Stimulated activated CD4-positive, alpha-beta T cell treated with anti-CD3 and anti-CD28 coated beads, Interleukin-4, amount 100 ng/mL, for 48 hours (primary cell): ENCODE measurements around the gene ITGB1BP1.

Source experiments
- DNase-seq, 2 donors: peaks; one replicate each; pipeline ENCODE4 v3.0.0-alpha.2; 2020; ENCODE audit warnings: low read depth in 2 of 2

Gene ITGB1BP1

DNA sequence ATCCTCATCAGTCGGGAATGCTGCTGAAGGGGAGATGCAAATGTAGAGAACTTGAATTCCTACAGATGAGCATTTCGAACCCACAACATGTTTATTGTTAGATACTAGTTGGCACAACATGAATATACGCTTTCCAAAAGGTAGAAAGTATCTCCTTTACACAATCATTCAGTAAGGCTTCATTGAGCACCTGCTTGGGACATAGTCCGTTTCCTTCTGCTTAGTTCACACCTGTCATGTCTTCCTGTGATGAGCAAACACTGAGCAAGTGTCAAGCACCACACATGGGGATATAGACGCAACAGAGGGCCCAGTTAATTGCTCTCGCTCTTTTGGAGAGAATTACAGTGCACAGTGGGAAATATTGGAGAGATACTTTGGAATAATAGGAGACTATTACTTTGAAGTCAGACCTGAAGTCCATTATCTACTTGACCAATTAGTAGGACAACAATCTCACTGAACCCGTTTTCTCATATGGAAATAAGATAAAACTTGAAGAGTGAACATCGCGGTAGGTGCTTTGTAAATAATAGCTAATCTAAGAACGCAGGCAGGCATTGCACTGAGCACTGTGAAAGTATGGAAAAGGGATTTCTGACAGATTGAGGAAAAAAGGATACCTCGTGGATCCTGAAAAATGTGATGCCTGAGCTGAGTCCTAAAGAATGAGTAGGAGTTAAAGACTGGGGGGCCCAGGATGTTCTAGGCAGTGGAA lies 1.3 kb upstream of the ITGB1BP1 start:
- DNase-seq = no peak

DNA sequence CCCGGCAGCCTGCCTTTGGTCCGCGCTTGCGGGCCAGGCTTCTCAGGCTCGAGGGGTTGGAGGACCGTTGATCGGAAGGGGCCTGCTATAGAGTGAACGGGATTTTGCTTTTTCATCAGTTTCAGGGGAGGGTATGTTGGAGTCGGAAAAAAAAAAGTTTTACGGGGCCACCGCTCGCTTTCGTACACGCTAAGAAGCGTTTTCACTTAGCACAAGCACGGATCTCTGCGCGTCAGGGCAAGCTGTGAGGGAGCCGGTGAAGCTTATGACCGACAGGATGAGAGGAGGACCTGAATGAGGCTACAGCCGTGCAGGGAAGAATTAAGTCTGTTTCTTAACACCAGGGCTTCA lies 569 bp upstream of the ITGB1BP1 start:
- DNase-seq = peak; percentile 11

DNA sequence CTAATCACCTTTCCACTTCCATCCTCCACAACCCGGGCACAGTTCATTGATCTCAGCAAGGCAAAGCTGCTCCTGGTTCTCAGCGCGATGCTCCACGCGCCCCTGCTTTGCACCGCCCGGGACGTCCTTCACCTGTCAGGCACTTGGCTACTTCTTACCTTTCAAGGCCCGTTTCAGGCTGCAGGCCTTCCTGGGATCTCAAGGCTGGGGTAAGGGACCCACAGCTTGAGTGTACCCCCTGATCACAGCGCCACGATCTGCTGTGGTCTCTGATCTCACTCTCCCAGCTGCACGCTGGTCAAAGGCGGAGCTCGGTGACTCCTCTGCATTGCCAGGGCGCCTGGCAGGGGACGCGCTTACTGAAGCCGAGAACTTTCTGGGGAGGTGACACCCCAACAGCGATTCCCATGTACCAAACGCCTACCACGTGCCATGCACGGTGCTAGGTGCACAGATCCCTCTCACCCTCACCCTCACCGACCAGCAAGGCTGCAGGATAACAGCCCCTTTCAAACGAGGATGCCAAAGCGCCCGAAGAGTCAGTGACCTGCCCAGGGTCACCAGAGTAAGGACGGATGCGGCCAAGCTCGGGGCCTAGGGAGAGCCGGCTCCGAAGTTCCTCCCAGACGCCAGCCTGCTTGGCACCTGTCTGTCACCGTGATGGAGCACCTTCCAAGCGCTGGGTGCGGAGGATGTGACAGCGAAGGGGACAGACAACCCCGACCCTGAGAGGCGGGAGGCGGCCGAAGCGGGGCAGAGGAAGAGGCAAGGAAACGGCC lies 818 bp downstream of the ITGB1BP1 start:
- peak; percentile 22 to 42 for DNase-seq

DNA sequence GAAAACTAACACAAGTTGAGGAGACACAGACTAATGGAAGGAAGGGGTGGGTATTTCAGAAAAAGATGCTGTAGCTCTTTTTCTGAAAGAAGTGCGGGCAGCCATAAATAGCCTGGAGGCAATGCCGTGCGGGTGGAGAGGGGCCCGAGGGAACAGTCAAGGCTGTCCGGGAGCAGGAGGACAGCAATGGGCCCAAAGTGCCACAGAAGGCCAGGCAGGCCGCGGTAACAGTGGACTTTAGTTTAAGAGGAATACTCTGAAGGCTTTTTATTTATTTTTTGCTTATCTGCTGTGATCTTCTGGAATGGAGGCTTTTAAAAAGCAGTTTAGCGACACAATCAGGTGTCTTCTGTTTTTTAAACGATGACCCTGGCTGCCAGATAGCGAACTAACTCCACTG lies 2.8 kb downstream of the ITGB1BP1 start:
- DNase-seq = no peak

DNA sequence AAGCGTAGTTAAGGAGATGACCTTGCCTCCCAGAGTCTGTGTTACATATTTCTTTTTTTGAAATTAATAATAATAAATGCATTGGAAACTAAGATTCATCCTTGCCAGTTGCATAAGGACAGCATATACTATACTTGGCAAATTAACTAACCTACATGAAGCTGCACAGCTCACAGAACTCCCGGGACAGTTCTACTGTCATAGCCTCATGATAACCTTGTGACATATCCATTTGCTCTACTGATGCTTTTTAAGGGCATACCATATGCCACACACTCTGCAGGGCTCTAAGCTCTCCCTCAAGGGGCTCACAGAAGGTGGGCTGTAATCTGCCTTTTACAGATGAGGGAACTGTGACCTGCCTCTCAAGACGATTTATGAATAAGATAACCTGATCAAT lies 3.8 kb downstream of the ITGB1BP1 start:
- DNase-seq = no peak

DNA sequence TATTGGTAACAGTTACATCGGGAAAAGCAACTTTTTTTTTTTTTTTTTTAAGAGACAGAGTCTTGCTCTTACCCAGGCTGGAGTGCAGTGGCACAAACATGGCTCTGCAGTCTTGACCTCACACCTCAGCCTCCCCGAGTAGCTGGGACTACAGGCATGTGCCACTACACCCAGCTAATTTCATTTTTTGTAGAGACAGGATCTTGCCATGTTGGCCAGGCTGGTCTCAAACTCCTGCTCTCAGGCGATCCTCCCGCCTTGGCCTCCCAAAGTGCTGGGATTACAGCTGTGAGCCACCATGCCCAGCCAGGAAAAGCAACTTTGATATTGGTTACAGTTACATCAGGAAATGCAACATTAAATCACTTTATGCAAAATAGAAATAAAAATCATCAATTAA lies 4.6 kb downstream of the ITGB1BP1 start:
- no peak for DNase-seq

DNA sequence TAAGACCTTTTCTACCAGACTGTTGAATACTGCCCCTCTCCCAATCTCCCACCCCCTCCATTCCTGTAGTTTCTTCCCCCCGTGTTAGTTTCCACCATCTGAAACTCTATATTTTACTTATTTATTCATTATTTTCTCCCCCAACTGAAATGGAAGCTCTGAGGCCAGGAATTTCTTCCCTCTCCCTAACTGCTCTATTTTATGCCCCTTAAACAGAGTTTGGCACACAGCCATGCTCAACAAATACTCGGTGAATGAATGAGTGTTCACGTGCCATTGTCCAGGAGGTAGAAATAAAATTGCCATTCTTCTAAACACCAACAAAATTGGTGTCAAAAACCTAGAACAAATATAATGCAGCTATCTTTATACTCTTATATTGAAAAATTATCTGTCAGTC lies 5.6 kb downstream of the ITGB1BP1 start:
- no peak for DNase-seq

DNA sequence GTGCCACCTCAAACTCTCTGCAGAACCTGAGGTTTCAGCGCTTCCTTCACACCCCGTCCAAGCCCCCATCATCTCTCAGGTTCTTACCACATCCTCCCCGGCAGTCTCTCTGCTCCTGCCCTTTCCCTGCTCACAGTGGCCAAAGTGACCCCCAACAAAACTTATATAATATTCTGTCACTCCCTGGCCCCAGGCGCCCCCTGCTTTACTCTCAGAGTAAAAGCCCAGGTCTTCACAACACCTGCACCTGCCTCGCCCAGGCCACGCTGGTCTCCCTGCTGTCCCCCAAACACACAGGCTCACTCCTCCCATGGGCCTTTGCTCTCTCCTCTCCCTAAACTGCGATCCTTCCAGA lies 6.4 kb downstream of the ITGB1BP1 start:
- DNase-seq = no peak

DNA sequence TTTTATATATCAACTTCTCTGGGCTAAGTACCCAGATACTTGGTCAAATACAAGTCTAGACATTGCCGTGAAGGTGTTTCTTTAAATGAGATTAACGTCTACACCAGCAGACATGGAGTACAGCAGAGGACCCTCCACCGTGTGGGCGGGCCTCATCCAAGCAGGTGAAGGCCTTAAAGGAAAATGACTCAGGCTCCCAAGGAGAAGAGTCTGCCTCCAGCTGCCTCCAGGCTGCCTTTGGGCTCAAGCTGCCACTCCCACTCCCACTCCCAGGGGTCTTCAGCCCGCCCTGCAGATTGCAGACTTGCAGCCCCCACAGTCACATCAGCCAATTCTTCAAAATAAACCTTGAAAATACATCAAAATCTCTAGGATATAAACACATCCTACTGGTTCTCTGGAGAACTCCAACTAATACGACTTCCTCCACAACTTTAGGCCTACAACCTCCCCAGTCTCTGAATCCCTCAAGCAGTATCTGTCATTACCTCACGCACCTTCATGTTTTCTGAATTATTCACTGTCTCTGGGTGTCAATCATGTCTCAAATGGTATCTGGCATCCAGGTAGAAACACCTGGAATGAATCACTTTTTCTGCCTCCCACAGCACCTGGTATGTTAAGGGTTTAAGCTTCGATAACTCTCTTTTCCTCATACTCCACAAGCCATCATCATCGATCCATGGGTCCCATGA lies 6.9 kb downstream of the ITGB1BP1 start:
- no peak for DNase-seq

DNA sequence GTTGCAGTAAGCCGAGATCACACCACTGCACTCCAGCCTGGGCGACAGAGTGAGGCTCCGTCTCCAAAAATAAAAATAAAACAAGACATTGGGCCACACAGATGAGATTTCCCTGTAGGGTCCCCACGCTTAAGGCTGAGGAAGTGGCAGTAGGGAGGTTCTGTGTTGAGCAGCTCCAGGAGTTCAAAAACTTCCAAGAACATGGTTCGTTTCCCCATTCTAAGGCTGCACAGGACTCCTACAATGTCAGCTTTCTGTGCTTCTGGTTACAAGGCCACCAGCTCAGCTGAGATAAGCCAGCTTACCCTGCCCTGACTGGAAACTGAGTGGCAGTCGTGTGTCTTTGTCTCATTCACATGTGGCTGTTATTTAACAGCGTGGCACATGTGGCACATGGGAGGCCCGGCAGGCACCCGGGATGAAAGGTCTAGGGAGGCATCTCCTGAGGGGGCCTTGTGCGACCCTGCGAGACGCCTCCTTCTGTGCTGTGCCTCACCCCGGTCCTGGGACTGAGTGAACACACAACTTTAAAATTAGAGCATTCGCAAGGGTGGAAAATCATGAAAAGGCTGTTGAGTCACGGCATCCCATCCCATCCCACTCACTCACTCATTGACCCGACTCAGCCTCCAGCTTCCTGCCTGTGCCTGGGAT lies 7.7 kb downstream of the ITGB1BP1 start:
- no peak for DNase-seq

DNA sequence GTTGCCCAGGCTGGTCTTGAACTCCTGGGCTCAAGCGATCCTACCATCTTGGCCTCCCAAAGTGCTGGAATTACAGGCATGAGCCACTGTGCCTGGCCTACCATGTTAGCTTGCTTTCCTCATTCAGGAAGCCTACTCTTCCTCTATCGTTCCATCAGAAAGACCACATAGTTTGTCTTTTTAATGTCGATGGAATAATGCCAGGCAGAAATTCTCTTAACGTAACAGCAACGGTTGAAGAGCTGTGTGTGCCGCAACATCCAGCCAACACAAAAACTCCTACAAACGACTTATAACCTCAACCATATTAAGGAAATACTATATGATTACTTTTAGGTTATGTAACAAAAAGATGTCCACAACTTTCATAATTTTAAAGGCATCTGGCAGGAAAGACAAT lies 10.5 kb downstream of the ITGB1BP1 start:
- DNase-seq = no peak

DNA sequence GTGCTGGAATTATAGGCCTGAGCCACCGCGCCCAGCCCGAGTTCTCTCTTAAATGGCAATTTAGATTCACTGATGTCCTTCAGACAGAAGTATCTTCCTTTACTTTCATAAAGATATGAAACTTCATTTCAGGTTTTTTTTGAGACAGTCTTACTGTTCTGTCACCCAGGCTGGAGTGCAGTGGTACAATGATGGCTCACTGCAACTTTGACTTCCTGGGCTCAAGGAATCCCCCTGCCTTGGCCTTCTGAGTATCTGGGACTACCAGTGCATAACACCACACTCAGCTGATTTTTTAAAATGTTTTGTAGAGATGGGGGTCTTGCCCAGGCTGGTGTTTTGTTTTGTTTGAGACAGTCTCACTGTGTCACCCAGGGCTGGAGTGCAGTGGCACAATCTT lies 13.2 kb downstream of the ITGB1BP1 start:
- no peak for DNase-seq

DNA sequence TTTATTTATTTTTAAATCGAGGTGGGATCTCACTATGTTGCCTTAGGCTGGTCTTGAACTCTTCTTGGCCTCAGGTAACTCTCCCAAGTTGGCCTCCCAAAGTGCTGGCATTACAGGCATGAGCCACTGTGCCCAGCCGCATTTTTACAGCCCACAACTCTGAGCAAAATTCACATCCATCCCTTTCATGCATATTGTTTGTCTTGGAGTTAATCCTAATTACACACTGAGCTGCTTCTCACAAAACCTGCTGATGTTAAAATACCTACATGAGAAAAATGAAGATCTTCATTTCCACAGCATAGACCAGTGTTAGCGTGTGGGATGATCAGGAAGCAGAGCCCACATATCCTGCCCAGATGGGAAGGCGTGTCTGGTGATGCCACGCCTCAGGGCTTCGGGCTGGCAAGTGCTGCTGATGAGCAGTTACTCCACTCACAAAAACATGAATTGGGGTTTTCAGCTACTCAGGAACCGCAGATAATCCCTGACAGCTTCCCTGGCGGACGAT lies 14.6 kb downstream of the ITGB1BP1 start:
- DNase-seq = no peak

DNA sequence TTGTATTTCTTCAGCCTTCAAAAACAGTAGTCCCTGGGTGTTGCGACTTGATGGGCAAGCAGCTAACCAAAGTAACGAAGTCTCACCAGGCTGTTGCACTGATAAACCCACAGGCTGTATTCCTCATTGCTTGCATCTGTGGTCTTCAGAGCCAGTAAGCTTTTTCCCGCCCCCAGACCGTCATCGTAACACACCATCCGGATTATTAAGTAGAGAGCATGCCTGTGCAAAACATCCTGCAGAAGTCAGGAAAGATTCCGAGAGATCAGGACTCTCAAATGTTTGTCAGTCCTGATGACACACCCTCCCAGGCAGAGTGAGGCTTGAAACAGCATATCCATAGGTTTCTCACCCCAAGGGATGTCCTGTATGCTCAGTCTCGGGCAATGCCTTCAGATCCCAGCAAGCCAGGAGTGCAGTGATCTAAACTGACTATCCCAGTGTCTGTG lies 15.9 kb downstream of the ITGB1BP1 start:
- DNase-seq = no peak

DNA sequence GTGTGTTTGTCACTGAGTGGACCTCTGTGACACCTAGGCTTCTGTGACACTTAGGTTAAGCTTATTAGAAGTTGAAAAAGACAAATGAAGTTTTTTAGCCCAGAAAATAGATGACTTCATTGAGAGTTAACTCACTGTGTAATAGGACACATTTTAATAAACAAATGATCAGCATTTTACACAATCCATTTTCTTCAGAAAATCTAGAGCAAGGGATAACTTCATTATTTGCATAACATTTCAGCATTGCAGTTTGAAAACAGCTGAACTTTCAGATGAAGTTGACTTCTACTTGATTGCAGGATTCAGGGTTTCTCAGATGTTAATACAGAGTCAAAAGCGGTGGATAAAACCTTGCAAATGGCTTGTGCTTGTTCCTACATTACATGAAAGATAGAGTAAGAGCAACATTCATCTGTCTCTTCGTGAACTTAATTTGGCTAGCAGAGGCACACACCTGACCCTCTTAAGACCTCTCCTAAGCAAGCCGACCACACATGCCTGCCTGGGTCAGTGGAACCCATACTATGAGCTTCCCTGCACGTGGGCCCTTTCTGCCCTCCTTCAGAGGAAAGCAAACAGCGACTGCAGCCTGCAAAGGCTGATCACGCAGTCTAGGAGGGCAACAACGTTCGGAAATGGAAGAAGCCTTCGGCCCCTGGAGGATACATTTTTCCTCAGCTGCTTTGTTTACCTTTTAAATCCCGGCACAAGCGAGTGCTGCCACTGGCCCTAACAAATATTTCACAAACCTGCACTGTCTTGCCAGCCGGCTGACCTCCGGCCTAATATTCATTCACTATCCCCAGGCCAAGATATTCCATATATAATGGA lies 16.6 kb downstream of the ITGB1BP1 start:
- DNase-seq = no peak

DNA sequence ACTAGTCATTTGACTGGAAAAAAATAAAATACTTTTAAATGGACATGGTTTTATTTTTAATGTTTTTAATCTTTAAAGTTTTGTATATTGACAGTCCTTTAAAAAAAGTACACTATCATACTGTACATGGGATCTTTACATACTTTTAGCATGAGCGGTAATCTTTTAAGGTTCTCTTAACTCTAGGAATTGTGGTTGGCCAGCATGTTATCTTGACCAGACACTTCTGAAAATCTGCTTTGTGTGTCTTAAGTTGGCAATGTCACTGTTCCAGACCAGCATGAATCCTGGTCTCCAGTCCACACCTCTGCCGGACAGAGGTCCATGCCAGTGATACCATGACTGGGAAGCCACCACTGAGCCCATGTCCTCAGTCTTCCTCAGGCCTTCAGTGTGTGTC lies 17.7 kb downstream of the ITGB1BP1 start:
- no peak for DNase-seq

DNA sequence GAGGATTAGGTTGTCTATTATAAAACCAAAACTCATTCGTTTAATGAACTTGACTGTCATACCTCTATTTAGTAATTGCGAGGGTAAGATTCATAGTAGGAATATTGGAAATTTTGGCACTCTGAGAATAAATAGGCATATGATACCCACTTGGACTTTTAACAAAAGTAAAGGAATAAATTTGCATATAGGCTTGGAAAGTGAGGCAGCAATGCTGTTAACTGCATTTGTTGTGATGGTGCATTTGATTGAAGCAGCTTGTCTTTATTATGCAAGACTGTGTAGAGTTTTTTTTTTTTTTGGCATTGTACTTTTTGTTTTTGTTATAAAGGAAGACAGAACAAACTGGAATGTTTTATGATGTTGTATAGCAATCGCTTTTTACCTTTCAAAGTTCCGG lies 18.9 kb downstream of the ITGB1BP1 start:
- DNase-seq = no peak

DNA sequence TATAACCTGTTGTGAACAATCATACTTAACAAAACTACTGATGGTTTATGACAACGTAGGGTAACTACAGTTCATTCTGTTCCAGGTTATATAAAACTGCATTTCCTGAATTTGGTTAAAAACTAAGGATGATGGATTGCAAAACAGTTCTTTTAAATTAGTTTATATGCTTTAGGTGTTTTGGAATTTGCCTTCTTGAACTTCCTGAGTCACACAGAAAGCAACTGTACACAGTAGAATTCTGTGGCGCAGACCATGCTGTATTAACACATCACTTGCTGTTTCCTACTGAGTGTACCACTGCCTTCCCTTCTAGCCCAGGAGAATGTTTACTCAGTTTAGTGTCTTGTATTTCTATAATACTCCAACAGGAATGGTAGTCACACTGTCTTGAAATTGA lies 19.4 kb downstream of the ITGB1BP1 start:
- DNase-seq = no peak

DNA sequence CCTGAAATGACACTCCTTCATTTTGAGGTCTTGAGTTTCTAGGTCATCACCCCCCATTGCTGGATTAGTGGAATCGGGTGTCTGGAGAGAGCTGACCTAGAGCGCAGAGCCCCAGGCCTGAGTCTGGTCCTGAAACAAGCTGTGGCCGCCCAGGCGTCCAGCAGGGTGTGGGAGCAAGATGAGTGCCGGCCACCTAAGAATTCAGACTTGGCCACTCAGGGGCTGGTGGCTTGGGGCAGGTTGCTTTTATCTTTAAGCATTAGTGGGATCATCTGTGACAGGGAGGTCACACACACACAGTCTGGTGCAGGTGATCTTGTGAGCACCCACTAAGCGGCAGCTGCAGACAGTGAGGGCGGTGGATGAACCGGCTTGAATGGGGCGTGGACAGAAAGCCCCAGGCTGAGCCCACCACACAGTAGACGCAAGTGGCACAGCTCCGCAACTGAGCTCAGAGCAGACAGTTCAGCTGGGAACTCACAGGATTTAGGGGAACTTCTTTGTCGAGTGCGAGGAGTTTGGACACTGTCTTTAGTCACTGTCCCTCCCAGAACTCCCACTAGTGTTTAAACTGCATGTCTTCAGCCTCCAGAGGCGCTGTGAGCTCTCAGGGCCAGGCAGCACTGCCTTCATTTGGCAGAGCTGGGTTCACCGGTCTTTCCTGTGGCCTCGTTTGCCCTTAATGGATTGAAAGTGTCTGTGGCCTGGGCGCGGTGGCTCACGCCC lies 21.5 kb downstream of the ITGB1BP1 start:
- no peak for DNase-seq

DNA sequence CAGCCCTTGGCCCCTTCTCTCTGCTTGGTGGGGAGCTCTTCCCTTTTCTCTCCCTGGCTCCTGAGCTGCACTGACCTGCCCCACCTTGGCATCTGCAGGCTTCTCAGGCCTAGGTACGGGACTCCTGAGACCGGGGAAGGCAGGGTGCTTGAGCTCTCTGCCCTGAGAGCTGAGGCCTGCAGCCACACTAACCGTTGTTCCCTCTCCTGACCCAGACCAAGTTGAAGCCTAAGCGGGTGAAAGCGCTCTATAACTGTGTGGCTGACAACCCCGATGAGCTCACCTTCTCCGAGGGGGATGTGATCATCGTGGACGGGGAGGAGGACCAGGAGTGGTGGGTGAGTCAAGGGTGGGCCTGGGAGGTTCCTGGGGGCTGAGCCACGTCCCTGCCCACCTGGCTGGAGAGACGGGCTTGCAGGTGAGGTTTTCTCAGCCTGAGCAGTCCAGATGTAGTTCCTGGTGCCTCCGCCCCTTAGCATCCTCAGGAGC lies 22.2 kb downstream of the ITGB1BP1 start:
- DNase-seq = no peak
